ENCODE measurements around the gene NXPE4. TPM values are rescaled to one million over a fixed set of nuclear protein-coding genes. Genes with fewer than 3 reads are reported as not detected.

The NXPE4 gene
- polyA plus RNA-seq, 1 of the 3 experiments (the other 2 are of a cell fraction), result not detected

- no peaks in the 10 kb centered on the region for H3F3A ChIP-seq (replicated peaks; ENCODE audit: insufficient read depth)
- TF ChIP-seq TCF12 (IDR thresholded peaks at IDR 0.05) (no peak), CTCF (IDR thresholded peaks at IDR 0.05) (peak; percentile 45), SMC3 (IDR thresholded peaks at IDR 0.05; ENCODE audit: low read depth, low read length) (0 out of 2 replicates have a peak, but pooled peaks have one; percentile 21), RAD21 (IDR thresholded peaks at IDR 0.05; ENCODE audit: low read length) (peak; percentile 21; the same call in 1 of the 2 replicates)
- H3K9ac ChIP-seq, result no peak overlapping the region
- DNase-seq, result no peak
- 33% methylated on average over 5 of the region's 5 CpGs for WGBS (ENCODE audit: low lambda C conversion rate)
- H3K27me3 ChIP-seq (ENCODE audit: insufficient read depth), result no peaks in the 10 kb centered on the region
- ChIA-PET POLR2A (no interaction called here), CTCF (interaction anchor here (1.3 kb wide), 1 partner anchor 269 kb away, joined by 4 read pairs; no protein-coding TSS in a partner anchor)
- no peaks in the 10 kb centered on the region for H4K20me1 ChIP-seq (ENCODE audit: insufficient read depth)
- H3K9me3 ChIP-seq, result no peaks in the 10 kb centered on the region
- no peaks in the 10 kb centered on the region for H3K4me1 ChIP-seq (ENCODE audit: control insufficient read depth in 1 of 2, insufficient read depth in 2 of 2, low read depth in 1 of 2, low read length in 1 of 2)
- no peak overlapping the region for H2AFZ ChIP-seq (ENCODE audit: low read depth)
- H3K4me3 ChIP-seq (ENCODE audit: low read depth in 2 of 2, low read length in 1 of 2), result no peak overlapping the region
- H3K4me2 ChIP-seq, result no peak overlapping the region
- no peaks in the 10 kb centered on the region for H3K36me3 ChIP-seq (replicated peaks in 1 of 2; ENCODE audit: control insufficient read depth in 1 of 2, insufficient read depth in 2 of 2, low read length in 1 of 2)
- no peaks in the 10 kb centered on the region for H3K79me2 ChIP-seq (ENCODE audit: insufficient read depth)
- H3K9me2 ChIP-seq, result no peaks in the 10 kb centered on the region
- H3K27ac ChIP-seq (ENCODE audit: low read depth in 2 of 2, low read length in 1 of 2), result no peak overlapping the region
Observed at GRCh38 chr11:114586797-114587196, 8.8 kb downstream of the NXPE4 start.

GRCh38 chr11:114571712-114572111, 23.9 kb downstream of the NXPE4 start:
- no peak for DNase-seq
- Histone ChIP-seq H3K9ac (no peak overlapping the region), H3K9me3 (no peaks in the 10 kb centered on the region), H3K79me2 (ENCODE audit: insufficient read depth) (no peaks in the 10 kb centered on the region; the same call in 1 of the 2 replicates), H3K4me1 (ENCODE audit: control insufficient read depth in 1 of 2, insufficient read depth in 2 of 2, low read depth in 1 of 2, low read length in 1 of 2) (no peaks in the 10 kb centered on the region), H3K27ac (ENCODE audit: low read depth in 2 of 2, low read length in 1 of 2) (no peak overlapping the region), H3K27me3 (ENCODE audit: insufficient read depth) (no peaks in the 10 kb centered on the region), H3K4me3 (ENCODE audit: low read depth in 2 of 2, low read length in 1 of 2) (no peak overlapping the region), H3F3A (replicated peaks; ENCODE audit: insufficient read depth) (no peaks in the 10 kb centered on the region), H2AFZ (ENCODE audit: low read depth) (no peak overlapping the region), H3K9me2 (no peaks in the 10 kb centered on the region), H3K36me3 (replicated peaks in 1 of 2; ENCODE audit: control insufficient read depth in 1 of 2, insufficient read depth in 2 of 2, low read length in 1 of 2) (no peaks in the 10 kb centered on the region), H3K4me2 (no peak overlapping the region), H4K20me1 (ENCODE audit: insufficient read depth) (no peaks in the 10 kb centered on the region)
- ChIA-PET POLR2A (no interaction called here), CTCF (interaction anchor here (0.5 kb wide), 1 partner anchor 179 kb away, joined by 3 read pairs; no protein-coding TSS in a partner anchor)
- WGBS (ENCODE audit: low lambda C conversion rate), result 0% methylated on average over 1 of the region's 1 CpG
- TF ChIP-seq NRF1 (IDR thresholded peaks at IDR 0.05; ENCODE audit: low read depth, low read length) (no peak), NFIC (IDR thresholded peaks at IDR 0.05; ENCODE audit: borderline replicate concordance) (no peak), TCF12 (IDR thresholded peaks at IDR 0.05) (no peak), SMC3 (IDR thresholded peaks at IDR 0.05; ENCODE audit: low read depth, low read length) (no peak), JUND (IDR thresholded peaks at IDR 0.05) (no peak), EP300 (IDR thresholded peaks at IDR 0.05; ENCODE audit: borderline replicate concordance in 1 of 2, low read depth in 1 of 2, low read length in 1 of 2) (no peak), FOXJ3 (CRISPR knock-in tag; IDR thresholded peaks at IDR 0.05) (no peak), YY1 (IDR thresholded peaks at IDR 0.05; ENCODE audit: low read depth) (no peak), MXI1 (IDR thresholded peaks at IDR 0.05; ENCODE audit: low read depth, low read length) (no peak), RFX5 (IDR thresholded peaks at IDR 0.05; ENCODE audit: low read length) (no peak), MEF2A (IDR thresholded peaks at IDR 0.05; ENCODE audit: borderline replicate concordance, low read depth) (no peak), MAX (IDR thresholded peaks at IDR 0.05; ENCODE audit: low read depth) (no peak), RCOR1 (IDR thresholded peaks at IDR 0.05; ENCODE audit: low read length) (no peak)

Measured in SK-N-SH (cell line).